ENCODE data around the gene RAB30. TPM values are rescaled to one million over a fixed set of nuclear protein-coding genes. Genes with fewer than 3 reads are reported as not detected.

RAB30 gene
- total RNA-seq, 2 donors from 2014 or later = 15.3 to 19.0 TPM

DNA sequence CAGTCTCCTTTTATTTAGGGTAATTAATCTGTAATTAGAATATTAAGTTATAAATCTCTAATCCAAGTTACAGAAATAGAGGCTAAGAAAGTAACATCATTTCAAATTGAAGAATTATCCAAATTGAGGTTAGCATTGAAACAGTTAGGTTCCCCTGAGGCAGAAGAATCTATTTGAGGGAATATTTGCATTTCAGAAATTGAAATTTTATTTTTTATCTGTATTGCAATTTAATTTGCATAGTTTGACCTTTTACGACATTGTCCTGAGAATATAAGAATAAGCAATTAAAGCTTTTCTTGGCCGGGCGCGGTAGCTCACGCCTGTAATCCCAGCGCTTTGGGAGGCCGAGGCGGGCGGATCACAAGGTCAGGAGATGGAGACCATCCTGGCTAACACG, 142.6 kb downstream of the RAB30 start:
- H3K9me3 Mint-ChIP-seq = no peaks in the 10 kb centered on the region
- DNase-seq (no peak), ATAC-seq (replicated peaks in 1 of 2) (no peak)
- no peak overlapping the region for H3K4me3 Mint-ChIP-seq
- no peaks in the 10 kb centered on the region for H3K27me3 Mint-ChIP-seq (ENCODE audit: low read depth)
- H3K27ac Mint-ChIP-seq = no peak overlapping the region
- H3K36me3 Mint-ChIP-seq (ENCODE audit: insufficient read depth in 2 of 2) = peaks cover 4 to 34% of the 10 kb centered on the region in 2 donors
- H3K4me1 Mint-ChIP-seq (ENCODE audit: low read depth) = peaks cover 24% of the 10 kb centered on the region

GRCh38 chr11:82927264-82927880, 144.3 kb downstream of the RAB30 start:
- Mint-ChIP-seq H3K4me1 (ENCODE audit: low read depth) (peaks cover 29% of the 10 kb centered on the region), H3K9me3 (no peaks in the 10 kb centered on the region), H3K36me3 (ENCODE audit: insufficient read depth in 2 of 2) (peaks cover 4 to 24% of the 10 kb centered on the region in 2 donors), H3K27me3 (ENCODE audit: low read depth) (no peaks in the 10 kb centered on the region), H3K27ac (no peak overlapping the region), H3K4me3 (no peak overlapping the region)
- peak; percentile 63 to 65 for ATAC-seq (replicated peaks in 1 of 2)
- peak; percentile 20 to 23 for DNase-seq

DNA sequence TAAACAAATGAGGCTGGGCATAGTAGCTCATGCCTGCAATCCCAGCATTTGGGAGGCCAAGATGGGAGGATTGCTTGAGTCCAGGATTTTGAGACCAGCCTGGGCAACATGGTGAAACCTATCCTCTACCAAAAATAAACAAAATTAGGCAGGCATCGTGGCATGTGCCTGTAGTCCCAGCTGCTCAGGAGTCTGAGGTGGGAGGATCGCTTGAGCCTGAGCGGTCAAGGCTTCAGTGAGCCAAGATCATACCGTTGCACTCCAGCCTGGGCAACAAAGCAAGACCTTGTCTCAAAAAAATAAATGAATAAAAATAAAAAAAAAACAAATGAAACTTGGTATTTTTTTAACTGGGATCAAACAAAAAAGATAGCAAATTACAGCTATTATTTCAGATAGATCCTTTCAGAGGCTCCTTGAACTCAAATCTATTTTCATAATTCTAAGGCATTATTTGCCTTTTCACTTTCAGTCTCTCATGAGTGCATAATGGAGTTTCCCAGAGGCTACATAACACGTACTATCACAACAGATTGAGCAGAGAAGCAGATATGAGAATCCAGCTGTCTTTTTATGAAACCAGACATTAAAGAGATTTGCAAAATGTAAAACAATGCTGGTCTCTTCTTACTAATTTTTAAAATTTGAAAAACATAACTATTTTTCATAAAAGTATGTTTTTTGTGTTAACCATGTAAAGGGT, 147.0 kb downstream of the RAB30 start:
- no peak overlapping the region for H3K27ac Mint-ChIP-seq
- no peak overlapping the region for H3K4me3 Mint-ChIP-seq
- peaks cover 45% of the 10 kb centered on the region for H3K4me1 Mint-ChIP-seq (ENCODE audit: low read depth)
- ATAC-seq (replicated peaks in 1 of 2) (no peak), DNase-seq (no peak)
- H3K9me3 Mint-ChIP-seq = peaks cover 2% of the 10 kb centered on the region in 2 donors
- peaks cover 8 to 28% of the 10 kb centered on the region in 2 donors for H3K36me3 Mint-ChIP-seq (ENCODE audit: insufficient read depth in 2 of 2)
- no peaks in the 10 kb centered on the region for H3K27me3 Mint-ChIP-seq (ENCODE audit: low read depth)

Other genes starting within 250 kb of the RAB30 start
- gene PRCP, start 171.5 kb downstream of the RAB30 start, total RNA-seq = 10 to 100 TPM; 35.3 to 35.9 TPM
- gene DDIAS, start 170.2 kb downstream of the RAB30 start, total RNA-seq = 10 to 100 TPM; 15.0 to 19.5 TPM
- 10 to 100 TPM; 79.5 to 85.6 TPM for gene PCF11, start 85.2 kb upstream of the RAB30 start, total RNA-seq
- 1 to 10 TPM; 4.9 to 6.6 TPM for gene ANKRD42, start 121.8 kb upstream of the RAB30 start, total RNA-seq
- 10 to 100 TPM; 38.8 to 43.2 TPM for gene CCDC90B, start 214.5 kb upstream of the RAB30 start, total RNA-seq